Heart left ventricle (tissue), 16 donors: ENCODE measurements around the gene UBE4B. TPM values are rescaled to one million over a fixed set of nuclear protein-coding genes. Genes with fewer than 3 reads are reported as not detected.
"Not testable (repeated sequence)": the region's sequence is repeated elsewhere in the genome, so short reads cannot be mapped to it uniquely, and the experiment has no call there.

Experiments used
- ATAC-seq, 4 donors: fragments of 200-7000 bp; cut with Tn5 transposase; one replicate each; pipeline ENCODE4 v1.9.1; 2020 to 2022; ENCODE audit warnings: moderate library complexity in 4 of 4, mild to moderate bottlenecking in 3 of 4, moderate number of reproducible peaks in 1 of 4
- DNase-seq, 5 donors: peaks; one replicate each; pipeline ENCODE4 v3.0.0-alpha.2; 2020
- H3K27ac ChIP-seq, 12 donors: fragments of 200-600 bp; sonication (generic) in 4 of 12; one replicate each; pipeline versions ENCODE4 v1.5.0 to v1.8.0; 2016 to 2022; ENCODE audit warnings: mild to moderate bottlenecking in 2 of 12
- H3K27me3 ChIP-seq, 9 donors: fragments of 200-600 bp; sonication (generic) in 2 of 9; one replicate each; pipeline versions ENCODE4 v1.5.1 to v1.8.0; 2016 to 2022; ENCODE audit warnings: mild to moderate bottlenecking in 3 of 9
- H3K36me3 ChIP-seq, 9 donors: fragments of 200-600 bp; sonication (generic) in 2 of 9; one replicate each; pipeline versions ENCODE4 v1.5.0 to v1.8.0; 2018 to 2022; ENCODE audit warnings: mild to moderate bottlenecking in 2 of 9
- H3K4me1 ChIP-seq, 12 donors: fragments of 200-600 bp; sonication (generic) in 4 of 12; one replicate each; pipeline versions ENCODE4 v1.5.0 to v1.8.0; 2016 to 2022; ENCODE audit warnings: mild to moderate bottlenecking in 3 of 12
- H3K4me3 ChIP-seq, 12 donors: fragments of 200-600 bp; sonication (generic) in 4 of 12; one replicate each; pipeline versions ENCODE4 v1.5.0 to v1.8.0; 2017 to 2022; ENCODE audit warnings: mild to moderate bottlenecking in 9 of 12, moderate library complexity in 4 of 12
- H3K9me3 ChIP-seq, 12 donors: fragments of 200-600 bp; sonication (generic) in 4 of 12; one replicate each; pipeline versions ENCODE4 v1.5.0 to v1.8.0; 2016 to 2022; ENCODE audit warnings: mild to moderate bottlenecking in 1 of 12
- CTCF ChIP-seq, 12 donors: fragments of 200-600 bp; sonication (generic) in 4 of 12; IDR thresholded peaks; one replicate each; pipeline versions ENCODE4 v1.5.0 to v1.8.0; 2018 to 2022; ENCODE audit warnings: antibody characterized with exemption in 12 of 12, mild to moderate bottlenecking in 5 of 12
- POLR2A ChIP-seq, 2 donors: fragments of 450-650 bp; IDR thresholded peaks; one replicate each; pipeline ENCODE4 v1.6.1; 2017; ENCODE audit warnings: antibody characterized with exemption in 2 of 2, mild to moderate bottlenecking in 2 of 2, moderate library complexity in 2 of 2
- WGBS, 4 donors: extraction: QIAGEN DNeasy Blood & Tissue Kit in 2 of 4; methylation state at CpG; one replicate each; pipeline versions ENCODE4 v1.1.5 to v1.1.7; 2013 to 2018; 5-methylcytosine and 5-hydroxymethylcytosine counted together
- intact Hi-C, 10 donors: fragments of 100-400 bp; cut with DNase I; formaldehyde crosslinking; loops; one replicate each; pipeline versions ENCODE4 v1.11.1 to v1.14.2; 2022
- polyA plus RNA-seq, 2 donors: library from polyadenylated mRNA; stranded (reverse); fragments of 200-250 nt; gene quantifications; one replicate each; pipeline ENCODE4 v1.2.3, GENCODE V29; 2013
- total RNA-seq, 9 donors: library from RNA; depleted of rRNA in 2 of 9; stranded (reverse); fragments of >200 nt in 2 of 9; fragmentation: NEBNext Ultra II Directional in 3 of 9; extraction: Animal tissue kit (Norgen Biotek cat#: 25700) in 3 of 9; gene quantifications; one replicate each; pipeline versions ENCODE4 v1.1.0 to v1.2.4, GENCODE V29; 2016 to 2023
- donor health status: ischemic (EF 13 %, LVEDD 7.1; RV severe dilation, severe dysfunction).
- donor health status: healthy with polysubstance abuse.
- donor health status: DM: no; HTN: yes; CAD: no.
- donor health status: DM: no; HTN: no; CAD: no.
- donor health status: ischemic (EF 25% LVEDD 6.9; RV normal size, moderate dysfunction).
- donor health status: ischemic (EF 25% LVEDD 5.7; RV mildly dilated, moderate dysfunction).
- donor health status: healthy.
- donor health status: DM: yes; HTN: yes; CAD: no.
- donor health status: ischemic (EF 35%, LVEDD 5.7; RV mildly dilated, moderate dysfunction).
- donor health status: nonischemic (EF 11% LVEDD 7.7; RV severe dilation, severe dysfunction).
- donor health status: DM: yes; HTN: yes; CAD: no.
- donor health status: PGD.
- donor health status: ischemic (EF 29% LVEDD 5.4; RV normal size, mild dysfunction).
- donor health status: nonischemic (EF 23%, LVEDD 6.1; RV moderate dilation, normal function).

The UBE4B gene
- total and polyA plus RNA-seq, 11 donors: 18.5 to 132 (median 67.3) TPM

GRCh38 chr1:10022656-10023055, 10.1 kb upstream of the UBE4B start:
- Histone ChIP-seq H3K36me3 (no peaks in the 10 kb centered on the region), H3K27ac (no peak overlapping the region), H3K27me3 (no peaks in the 10 kb centered on the region), H3K4me1 (no peaks in the 10 kb centered on the region), H3K4me3 (no peak overlapping the region), H3K9me3 (peaks cover 0 to 6% (median 0%) of the 10 kb centered on the region in 12 donors)
- ATAC-seq (no peak), DNase-seq (no peak)
- TF ChIP-seq CTCF (IDR thresholded peaks at IDR 0.05): no peak
- TF ChIP-seq POLR2A (IDR thresholded peaks at IDR 0.05): no peak
- WGBS, 4 donors: 87 to 96% (median 92%) methylated on average over 7 of the region's 7 CpGs
- intact Hi-C loops: loop anchor here in 2 of 10 donors (5.0 to 10.0 kb wide), 3 partner anchors 60 to 148 kb away; no protein-coding TSS in a partner anchor

- TF ChIP-seq CTCF (IDR thresholded peaks at IDR 0.05): no peak
- Histone ChIP-seq H3K27ac (no peak overlapping the region), H3K27me3 (no peaks in the 10 kb centered on the region), H3K9me3 (peaks cover 0 to 6% (median 0%) of the 10 kb centered on the region in 12 donors), H3K4me1 (no peaks in the 10 kb centered on the region), H3K36me3 (no peaks in the 10 kb centered on the region), H3K4me3 (no peak overlapping the region)
- ATAC-seq: no peak
- 80 to 91% (median 87%) methylated on average over 2 of the region's 2 CpGs for WGBS, 4 donors
- no peak for DNase-seq
- intact Hi-C loops: loop anchor here in 1 of 10 donors (10.0 kb wide), 2 partner anchors 71 to 151 kb away; no protein-coding TSS in a partner anchor
Observed at GRCh38 chr1:10025354-10025753, 7.4 kb upstream of the UBE4B start.

GRCh38 chr1:10027027-10027426, 5.7 kb upstream of the UBE4B start:
- no peaks in the 10 kb centered on the region for H3K36me3 ChIP-seq
- no peak for ATAC-seq
- peaks cover 0 to 9% (median under 1%) of the 10 kb centered on the region in 12 donors for H3K4me1 ChIP-seq
- H3K9me3 ChIP-seq: peaks cover 0 to 6% (median 0%) of the 10 kb centered on the region in 12 donors
- intact Hi-C loops: loop anchor here in 1 of 10 donors (10.0 kb wide), 2 partner anchors 72 to 152 kb away; no protein-coding TSS in a partner anchor
- no peaks in the 10 kb centered on the region for H3K27me3 ChIP-seq
- DNase-seq: no peak
- no peak overlapping the region for H3K27ac ChIP-seq
- H3K4me3 ChIP-seq: no peak overlapping the region
- TF ChIP-seq CTCF (IDR thresholded peaks at IDR 0.05) (no peak), POLR2A (IDR thresholded peaks at IDR 0.05) (no peak)

- not testable (repeated sequence) for H3K9me3 ChIP-seq, DNase-seq, H3K27ac ChIP-seq, H3K4me3 ChIP-seq, ATAC-seq, H3K27me3 ChIP-seq, H3K36me3 ChIP-seq
- intact Hi-C loops: loop anchor here in 1 of 10 donors (10.0 kb wide), 2 partner anchors 74 to 154 kb away; no protein-coding TSS in a partner anchor
- WGBS, 4 donors: 70 to 89% (median 79%) methylated on average over 6 to 24 of the region's 24 CpGs
- peaks cover 0 to 20% (median 7%) of the 10 kb centered on the region in 12 donors for H3K4me1 ChIP-seq
Observed at GRCh38 chr1:10028956-10029500, 3.7 kb upstream of the UBE4B start.
